ENCODE data around the gene HUNK. TPM values are rescaled to one million over a fixed set of nuclear protein-coding genes. Genes with fewer than 3 reads are reported as not detected.

The HUNK gene
- 6.7 and 8.0 TPM in 2 replicates for total RNA-seq
- 9.2 and 13.2 TPM in 2 replicates for polyA plus RNA-seq

DNA sequence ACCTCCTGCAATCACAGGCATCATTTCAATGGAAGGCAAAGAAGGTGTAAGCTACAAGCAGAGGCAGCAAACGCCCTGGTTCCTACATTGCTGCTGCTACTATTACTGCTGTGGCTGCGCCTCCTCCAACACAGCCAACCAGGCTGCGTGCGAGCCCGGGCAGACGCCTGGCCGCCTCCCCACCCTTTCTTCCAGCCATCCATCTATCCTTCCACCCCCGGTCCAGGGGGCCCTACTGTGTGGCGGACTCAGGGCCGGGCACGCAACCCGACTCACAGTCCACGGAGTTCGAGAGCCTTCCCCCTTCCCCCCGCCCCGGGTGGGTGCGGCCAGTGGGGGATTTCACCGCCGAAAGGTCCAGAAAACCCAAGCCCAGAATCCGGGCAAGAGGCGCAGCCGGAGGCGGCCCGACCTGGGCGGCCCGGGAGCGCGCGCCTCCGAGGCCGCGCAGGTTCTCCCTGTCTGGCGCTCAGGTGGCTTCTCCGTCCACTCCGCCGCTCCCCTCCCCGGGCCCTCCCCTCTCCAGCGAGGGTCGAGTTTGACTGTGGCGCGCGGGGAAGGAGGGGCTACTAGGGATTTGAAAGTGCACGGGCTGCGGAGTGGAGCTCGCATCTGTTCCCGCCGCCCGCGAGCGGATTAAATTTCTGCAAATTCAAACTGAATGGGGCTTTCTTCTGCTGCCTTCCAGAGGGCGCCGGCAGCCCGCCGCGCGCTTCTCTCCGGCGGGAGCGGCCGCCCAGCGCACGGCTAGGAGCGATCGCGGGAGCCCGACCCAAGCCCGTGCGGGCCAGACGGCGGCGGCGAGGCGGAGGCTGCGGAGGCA lies at the start of gene HUNK:
TSS of gene HUNK (plus strand) at position 569 of the 823 bp plus-strand sequence. CDS start 655 bp downstream, outside the sequence.
- DNase-seq (ENCODE audit: low read depth in 1 of 2, low spot score in 1 of 2), result peak; percentile 44 to 77
- Histone ChIP-seq H3K27me3 (peaks cover 31% of the 10 kb centered on the region), H3K4me3 (peak within 1 kb of the TSS; percentile 95), H3K9me3 (ENCODE audit: low read depth) (no peaks in the 10 kb centered on the region), H3K27ac (no peak within 1 kb of the TSS), H3K36me3 (no peaks in the 10 kb centered on the region), H3K4me1 (ENCODE audit: low read depth) (no peaks in the 10 kb centered on the region)
- TF ChIP-seq, protein P1, sequence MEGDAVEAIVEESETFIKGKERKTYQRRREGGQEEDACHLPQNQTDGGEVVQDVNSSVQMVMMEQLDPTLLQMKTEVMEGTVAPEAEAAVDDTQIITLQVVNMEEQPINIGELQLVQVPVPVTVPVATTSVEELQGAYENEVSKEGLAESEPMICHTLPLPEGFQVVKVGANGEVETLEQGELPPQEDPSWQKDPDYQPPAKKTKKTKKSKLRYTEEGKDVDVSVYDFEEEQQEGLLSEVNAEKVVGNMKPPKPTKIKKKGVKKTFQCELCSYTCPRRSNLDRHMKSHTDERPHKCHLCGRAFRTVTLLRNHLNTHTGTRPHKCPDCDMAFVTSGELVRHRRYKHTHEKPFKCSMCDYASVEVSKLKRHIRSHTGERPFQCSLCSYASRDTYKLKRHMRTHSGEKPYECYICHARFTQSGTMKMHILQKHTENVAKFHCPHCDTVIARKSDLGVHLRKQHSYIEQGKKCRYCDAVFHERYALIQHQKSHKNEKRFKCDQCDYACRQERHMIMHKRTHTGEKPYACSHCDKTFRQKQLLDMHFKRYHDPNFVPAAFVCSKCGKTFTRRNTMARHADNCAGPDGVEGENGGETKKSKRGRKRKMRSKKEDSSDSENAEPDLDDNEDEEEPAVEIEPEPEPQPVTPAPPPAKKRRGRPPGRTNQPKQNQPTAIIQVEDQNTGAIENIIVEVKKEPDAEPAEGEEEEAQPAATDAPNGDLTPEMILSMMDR (IDR thresholded peaks at IDR 0.05; ENCODE audit: low read depth, low read length), result no peak

DNA sequence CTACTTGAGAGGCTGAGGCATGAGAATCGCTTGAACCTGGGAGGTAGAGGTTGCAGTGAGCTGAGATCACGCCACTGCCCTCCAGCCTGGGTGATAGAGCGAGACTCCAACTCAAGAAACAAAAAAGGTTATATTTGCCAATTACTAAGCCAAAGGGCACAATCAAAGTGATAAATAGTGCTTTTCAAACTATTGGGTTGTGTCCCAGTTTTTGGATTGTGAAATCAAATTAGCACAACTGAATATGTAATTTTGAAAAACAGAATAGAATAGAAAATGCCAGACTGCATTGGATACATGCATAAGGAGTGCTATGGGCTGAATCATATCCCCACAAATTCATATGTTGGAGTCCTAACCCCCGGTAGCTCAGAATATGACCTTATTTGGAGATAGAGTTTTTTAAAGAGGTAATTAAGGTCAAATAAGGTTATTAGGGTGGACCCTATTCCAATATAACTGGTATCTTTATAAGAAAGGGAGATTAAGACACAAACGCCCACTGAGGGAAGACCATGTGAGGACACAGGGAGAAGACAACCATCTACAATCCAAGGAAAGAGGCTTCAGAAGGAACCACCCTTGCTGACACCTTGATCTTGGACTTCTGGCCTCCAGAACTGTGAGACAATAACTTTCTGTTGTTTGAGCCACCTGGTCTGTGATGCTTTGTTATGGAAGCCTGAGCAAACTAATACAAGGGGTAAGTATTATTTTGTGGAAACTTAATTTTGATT lies 42.9 kb upstream of the HUNK start:
- TF ChIP-seq, protein P1 (IDR thresholded peaks at IDR 0.05; ENCODE audit: low read depth, low read length), result no peak
- H3K27me3 ChIP-seq, result no peaks in the 10 kb centered on the region
- H3K4me3 ChIP-seq, result no peak overlapping the region
- no peaks in the 10 kb centered on the region for H3K36me3 ChIP-seq
- DNase-seq (ENCODE audit: low read depth in 1 of 2, low spot score in 1 of 2), result no peak
- no peaks in the 10 kb centered on the region for H3K9me3 ChIP-seq (ENCODE audit: low read depth)
- no peaks in the 10 kb centered on the region for H3K4me1 ChIP-seq (ENCODE audit: low read depth)
- no peak overlapping the region for H3K27ac ChIP-seq

DNA sequence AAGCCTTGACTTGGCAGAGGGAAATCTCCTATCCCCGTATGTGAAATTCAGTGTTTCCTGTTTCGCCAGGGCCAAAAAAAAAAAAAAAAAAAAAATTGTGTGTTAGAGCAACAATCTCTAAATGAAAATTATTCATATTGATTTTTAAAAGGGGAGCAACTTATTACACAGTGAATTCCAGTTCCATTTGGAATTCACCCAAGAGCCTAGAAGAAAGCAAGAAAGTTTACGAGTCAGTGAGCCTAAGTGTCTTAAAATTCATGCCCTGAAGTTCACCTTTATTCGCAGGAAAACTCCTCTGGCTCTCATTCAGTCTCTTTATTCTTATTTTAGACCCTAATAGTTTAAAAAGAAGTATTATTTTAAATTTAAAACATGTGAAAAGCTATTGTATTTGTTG lies 42.1 kb upstream of the HUNK start:
- no peak overlapping the region for H3K27ac ChIP-seq
- TF ChIP-seq, protein P1 (IDR thresholded peaks at IDR 0.05; ENCODE audit: low read depth, low read length), result no peak
- no peak overlapping the region for H3K4me3 ChIP-seq
- H3K27me3 ChIP-seq, result no peaks in the 10 kb centered on the region
- no peak for DNase-seq (ENCODE audit: low read depth in 1 of 2, low spot score in 1 of 2)
- no peaks in the 10 kb centered on the region for H3K4me1 ChIP-seq (ENCODE audit: low read depth)
- H3K36me3 ChIP-seq, result no peaks in the 10 kb centered on the region
- no peaks in the 10 kb centered on the region for H3K9me3 ChIP-seq (ENCODE audit: low read depth)

DNA sequence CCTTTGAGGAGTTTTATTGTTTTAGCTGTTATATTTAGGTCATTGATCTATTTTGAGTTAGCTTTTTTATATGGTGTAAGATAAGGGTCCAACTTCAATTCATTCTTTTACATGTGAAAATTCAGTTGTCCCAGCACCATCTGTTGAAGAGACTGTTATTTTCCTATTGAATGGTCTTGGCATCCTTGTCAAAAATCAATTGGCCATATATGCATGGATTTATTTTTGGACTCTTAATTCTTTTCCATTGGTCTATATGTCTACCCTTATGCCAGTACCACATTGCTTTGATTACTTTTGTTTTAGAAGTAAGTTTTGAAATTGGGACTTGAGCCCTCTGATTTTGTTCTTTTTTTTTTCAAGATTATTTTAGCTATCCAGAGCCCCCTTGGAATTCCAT lies 35.8 kb upstream of the HUNK start:
- Histone ChIP-seq H3K4me1 (ENCODE audit: low read depth) (no peaks in the 10 kb centered on the region), H3K36me3 (no peaks in the 10 kb centered on the region), H3K27ac (no peak overlapping the region), H3K4me3 (no peak overlapping the region), H3K27me3 (no peaks in the 10 kb centered on the region), H3K9me3 (ENCODE audit: low read depth) (no peaks in the 10 kb centered on the region)
- no peak for DNase-seq (ENCODE audit: low read depth in 1 of 2, low spot score in 1 of 2)
- TF ChIP-seq, protein P1 (IDR thresholded peaks at IDR 0.05; ENCODE audit: low read depth, low read length), result no peak

DNA sequence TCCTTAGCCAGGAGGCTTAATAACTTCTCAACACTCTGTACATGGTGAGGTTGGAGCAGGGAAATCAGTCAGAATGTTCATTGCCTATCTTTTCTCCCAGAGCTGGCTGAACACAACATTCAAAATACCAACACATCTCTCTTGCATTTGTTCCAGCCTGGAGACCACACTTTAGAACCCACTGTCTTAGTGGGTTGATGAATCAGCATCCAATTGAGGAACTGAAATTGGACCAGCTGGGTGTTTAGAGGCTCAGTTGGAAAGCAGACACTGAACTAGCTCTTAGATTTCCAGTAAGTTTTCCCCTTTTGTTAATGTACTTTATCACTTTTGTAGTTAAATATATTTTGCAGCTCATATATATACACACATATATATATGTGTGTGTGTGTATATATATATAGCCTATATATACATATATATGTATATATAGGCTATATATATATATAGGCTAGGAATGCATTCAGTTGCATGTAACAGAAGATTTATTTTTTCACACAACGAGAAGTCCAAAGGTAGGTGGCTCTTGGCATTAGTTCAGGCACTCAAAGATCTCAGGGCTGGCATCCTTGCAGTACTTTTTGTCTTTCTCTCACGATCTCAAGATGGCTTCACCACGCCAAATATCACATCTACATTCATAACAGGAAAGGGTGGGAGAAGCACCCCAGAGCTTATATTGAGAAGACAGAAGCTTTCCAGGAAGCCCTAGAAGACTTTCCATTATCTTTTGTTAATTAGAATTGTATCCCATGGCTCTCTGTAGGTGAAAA lies 35.0 kb upstream of the HUNK start:
- TF ChIP-seq, protein P1 (IDR thresholded peaks at IDR 0.05; ENCODE audit: low read depth, low read length), result no peak
- Histone ChIP-seq H3K9me3 (ENCODE audit: low read depth) (no peaks in the 10 kb centered on the region), H3K27me3 (no peaks in the 10 kb centered on the region), H3K4me1 (ENCODE audit: low read depth) (no peaks in the 10 kb centered on the region), H3K36me3 (no peaks in the 10 kb centered on the region), H3K4me3 (no peak overlapping the region), H3K27ac (no peak overlapping the region)
- no peak for DNase-seq (ENCODE audit: low read depth in 1 of 2, low spot score in 1 of 2)

Measured in cardiac muscle cell (in vitro differentiated cells and primary cell).